A172 (cell line): ENCODE data around the gene TPCN2. TPM values are rescaled to one million over a fixed set of nuclear protein-coding genes. Genes with fewer than 3 reads are reported as not detected.

Experiments
- DNase-seq: peaks from one replicate; pipeline ENCODE4 v3.0.0-alpha.2; 2015; ENCODE audit warnings: low spot score
- total RNA-seq: library from RNA; depleted of rRNA; stranded (reverse); fragments of >200 nt; shearing (Covaris generic); gene quantifications from 2 replicates; pipeline ENCODE4 v1.2.3, GENCODE V29; 2014

The TPCN2 gene
- total RNA-seq, 1 experiment from 2014 or later = 11.9 TPM

DNA sequence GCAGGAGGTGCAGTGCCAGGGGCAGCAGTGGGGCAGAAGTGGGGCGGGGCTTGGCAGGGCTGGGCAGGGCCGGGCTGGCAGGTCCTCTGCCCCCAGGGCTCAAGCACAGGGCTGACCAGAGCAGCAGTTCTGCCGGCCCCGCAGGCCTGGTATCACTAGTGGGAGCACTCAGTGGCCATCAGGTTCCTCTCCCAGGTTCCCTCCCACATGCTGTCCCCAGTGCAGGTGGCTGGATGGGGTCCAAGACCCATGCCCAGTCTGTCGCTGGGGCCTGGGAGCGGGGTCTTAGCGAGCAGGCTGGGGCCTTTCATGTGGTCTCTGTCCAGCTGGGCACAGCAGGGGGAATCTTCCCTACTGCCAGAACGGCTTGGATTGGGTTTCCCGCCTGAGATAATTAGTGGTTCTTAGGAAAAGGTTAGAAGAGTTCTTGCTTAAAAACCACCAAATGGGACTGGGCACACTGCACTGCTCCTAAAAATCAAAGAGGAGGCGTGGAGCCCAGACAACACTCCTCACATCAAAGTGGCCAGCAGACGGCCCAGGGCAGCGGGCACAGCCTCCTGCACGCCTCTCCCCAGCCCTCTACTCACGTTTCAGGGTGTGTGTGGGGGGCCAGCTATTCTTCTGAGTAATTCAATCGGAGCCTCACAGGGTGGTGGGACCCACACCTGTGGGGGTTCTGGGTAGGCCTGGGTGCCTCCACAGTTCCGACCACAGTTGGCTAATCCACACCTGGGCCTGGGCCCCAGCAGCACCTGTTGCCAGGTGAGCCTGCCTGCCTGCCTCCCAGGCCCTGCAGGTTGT lies 45.6 kb downstream of the TPCN2 start:
- DNase-seq = no peak

DNA sequence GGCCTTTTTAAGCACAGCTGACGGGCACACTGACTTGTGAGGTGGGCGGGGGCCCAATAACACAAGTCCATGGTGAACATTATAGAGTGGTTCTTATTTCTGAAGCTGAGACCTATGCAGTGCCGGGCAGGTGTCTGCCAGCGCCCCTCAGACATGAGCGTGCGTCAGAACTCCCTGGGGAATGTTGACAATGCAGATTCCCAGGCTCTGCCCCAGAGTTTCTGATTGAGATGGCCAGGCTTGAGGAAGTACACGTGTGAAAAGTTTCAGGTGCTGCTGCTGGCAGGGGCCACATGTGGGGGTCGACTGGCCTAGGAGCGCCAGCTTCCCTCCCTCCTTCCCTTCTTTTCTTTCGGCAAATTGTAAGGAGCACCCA lies 46.2 kb downstream of the TPCN2 start:
- DNase-seq = no peak

- no peak for DNase-seq
Observed at GRCh38 chr11:69095300-69095699, 46.6 kb downstream of the TPCN2 start.

DNA sequence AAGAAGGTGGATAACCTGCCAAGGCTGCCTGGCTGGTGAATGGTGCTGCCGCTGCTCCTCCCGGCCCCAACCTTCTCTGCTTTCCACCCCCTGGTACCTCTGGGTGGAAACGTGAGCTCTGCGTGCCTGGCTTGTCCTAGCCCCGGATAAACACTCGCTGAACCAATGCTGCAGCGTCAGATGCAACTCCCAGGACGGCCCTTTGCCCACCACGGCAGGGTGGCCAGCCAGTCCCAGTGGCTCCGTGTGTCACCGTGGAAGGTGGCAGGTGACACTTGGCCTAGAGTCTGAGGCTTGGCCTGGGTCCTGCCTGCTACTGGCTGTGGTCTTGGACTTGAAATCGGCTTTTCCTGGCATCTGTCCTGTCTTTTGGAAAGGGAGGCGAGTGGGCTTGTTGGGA lies 47.7 kb downstream of the TPCN2 start:
- no peak for DNase-seq

GRCh38 chr11:69097263-69097662 lies 48.5 kb downstream of the TPCN2 start:
- no peak for DNase-seq

DNA sequence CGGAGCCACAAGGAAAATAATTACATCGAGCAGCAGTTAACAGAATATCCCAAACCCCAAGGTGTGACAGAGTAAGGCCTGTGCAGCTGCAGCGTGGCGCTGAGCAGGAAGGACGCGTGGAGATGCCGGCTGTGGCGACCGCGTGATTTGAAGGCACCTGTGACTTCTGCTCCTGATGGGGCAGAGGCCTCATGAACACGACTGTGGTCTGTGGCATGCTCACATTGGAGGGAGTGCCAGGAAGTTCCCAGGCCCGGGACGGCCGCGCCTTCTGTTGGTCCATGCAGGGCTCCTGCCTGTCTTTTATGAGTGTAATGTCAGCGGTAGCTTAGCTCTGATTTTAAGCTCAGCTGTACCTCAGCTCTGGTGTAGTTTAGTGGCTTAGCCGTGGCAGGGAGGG lies 50.4 kb downstream of the TPCN2 start:
- DNase-seq = no peak

DNA sequence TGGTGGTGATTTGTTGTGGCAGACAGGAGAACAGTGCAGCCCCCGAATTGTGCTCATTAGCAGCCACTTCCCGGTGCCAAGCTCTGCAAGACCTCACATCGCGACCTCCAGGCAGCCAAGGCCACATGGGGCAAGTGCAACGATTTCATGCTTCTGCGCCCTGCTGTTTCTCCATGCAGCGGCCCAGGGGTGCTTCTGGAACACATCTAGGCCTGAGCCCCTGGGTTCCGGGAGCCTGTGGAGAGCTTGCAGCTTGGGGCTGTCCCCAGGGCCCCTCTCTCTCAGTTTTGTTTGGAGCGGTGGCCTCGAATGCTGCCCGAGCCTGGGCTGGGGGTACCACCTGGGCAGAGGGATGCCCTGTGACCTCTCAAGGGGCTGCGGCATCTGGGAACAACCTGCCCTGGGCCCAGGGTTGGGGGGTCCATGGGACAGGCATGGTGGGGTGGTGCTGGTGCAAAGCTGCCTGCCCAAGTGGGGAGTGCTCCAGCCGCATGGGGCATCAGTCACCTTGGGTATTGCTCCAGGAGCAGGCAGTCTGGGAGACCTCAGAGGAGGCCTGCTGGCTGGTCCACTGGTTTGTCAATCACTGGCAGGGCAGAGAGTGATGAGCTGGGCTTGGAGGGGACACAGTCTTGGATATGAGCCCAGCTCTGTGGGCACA lies 51.9 kb downstream of the TPCN2 start:
- DNase-seq = no peak

GRCh38 chr11:69101115-69101791 lies 52.5 kb downstream of the TPCN2 start:
- DNase-seq = peak; percentile 88

GRCh38 chr11:69101792-69102695 lies 53.3 kb downstream of the TPCN2 start:
- no peak for DNase-seq

DNA sequence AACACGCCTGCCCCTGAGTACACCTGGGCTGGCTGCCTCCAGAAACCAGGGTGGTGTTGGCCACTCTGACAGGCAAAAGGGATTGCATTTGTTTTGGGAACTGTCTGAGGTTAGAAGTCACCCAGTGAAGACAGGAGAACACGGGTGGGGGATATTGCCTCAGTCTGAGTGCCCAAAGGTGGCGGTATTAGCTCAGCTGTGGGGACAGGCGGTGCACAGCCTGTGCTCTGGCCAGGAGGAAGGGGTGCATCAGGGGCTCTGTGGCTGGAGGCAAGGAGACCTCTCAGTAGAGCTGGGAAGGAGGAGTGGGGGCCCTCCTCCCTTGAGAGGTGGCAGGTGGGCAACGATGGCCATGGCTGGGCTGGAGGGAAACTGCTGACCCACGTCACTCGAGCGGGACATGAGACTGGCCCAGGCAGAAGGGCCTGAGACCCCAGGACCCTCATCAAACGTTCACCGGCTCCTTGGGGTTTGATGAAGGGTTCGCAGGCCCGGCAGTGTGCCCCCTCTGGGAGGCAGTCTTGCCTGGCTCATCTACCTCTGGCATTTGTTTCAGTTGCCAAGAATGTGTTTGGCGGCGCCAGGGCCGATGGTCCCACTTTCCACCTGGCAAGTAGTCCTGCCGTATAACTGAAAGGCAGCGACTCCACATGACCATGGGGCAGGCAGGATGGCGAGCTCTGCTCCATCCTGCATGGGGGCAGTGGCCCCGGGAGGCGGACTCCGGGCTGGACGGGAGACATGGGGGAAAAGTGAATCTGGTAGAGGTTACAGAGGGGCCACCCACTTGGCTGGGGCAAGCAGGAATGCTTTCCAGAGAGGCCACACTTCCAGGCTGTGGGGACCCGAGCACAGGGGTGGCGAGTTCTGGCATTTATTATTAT lies 54.2 kb downstream of the TPCN2 start:
- no peak for DNase-seq

- no peak for DNase-seq
Observed at GRCh38 chr11:69104212-69104855, 55.6 kb downstream of the TPCN2 start.

DNA sequence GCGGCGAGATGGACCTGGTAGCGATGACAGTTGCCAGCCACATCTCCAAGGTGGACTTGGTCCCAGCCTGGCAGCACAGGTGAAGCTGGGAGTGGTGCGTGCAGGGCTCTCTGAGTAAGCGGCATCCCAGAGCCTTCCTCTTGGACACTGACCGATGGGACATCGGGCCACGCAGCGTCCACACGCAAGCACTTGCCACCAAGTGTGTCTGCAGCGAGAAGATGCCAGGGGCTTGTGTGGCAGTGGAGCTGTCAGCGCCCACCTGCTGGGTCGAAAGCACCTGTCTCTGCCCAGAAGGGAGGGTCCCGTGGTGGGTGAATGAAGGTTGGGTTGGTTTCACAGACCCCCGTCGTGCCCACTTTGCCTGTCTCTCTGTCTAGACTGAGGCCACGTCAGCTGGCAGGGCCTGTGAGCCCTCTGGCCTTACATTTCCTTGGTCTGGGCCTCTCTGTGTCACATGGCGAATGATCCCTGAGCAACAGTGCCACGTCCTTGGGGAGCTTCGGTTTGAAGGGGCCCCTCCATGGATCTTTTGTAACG lies 56.2 kb downstream of the TPCN2 start:
- no peak for DNase-seq

GRCh38 chr11:69105461-69106030 lies 56.8 kb downstream of the TPCN2 start:
- DNase-seq = no peak

DNA sequence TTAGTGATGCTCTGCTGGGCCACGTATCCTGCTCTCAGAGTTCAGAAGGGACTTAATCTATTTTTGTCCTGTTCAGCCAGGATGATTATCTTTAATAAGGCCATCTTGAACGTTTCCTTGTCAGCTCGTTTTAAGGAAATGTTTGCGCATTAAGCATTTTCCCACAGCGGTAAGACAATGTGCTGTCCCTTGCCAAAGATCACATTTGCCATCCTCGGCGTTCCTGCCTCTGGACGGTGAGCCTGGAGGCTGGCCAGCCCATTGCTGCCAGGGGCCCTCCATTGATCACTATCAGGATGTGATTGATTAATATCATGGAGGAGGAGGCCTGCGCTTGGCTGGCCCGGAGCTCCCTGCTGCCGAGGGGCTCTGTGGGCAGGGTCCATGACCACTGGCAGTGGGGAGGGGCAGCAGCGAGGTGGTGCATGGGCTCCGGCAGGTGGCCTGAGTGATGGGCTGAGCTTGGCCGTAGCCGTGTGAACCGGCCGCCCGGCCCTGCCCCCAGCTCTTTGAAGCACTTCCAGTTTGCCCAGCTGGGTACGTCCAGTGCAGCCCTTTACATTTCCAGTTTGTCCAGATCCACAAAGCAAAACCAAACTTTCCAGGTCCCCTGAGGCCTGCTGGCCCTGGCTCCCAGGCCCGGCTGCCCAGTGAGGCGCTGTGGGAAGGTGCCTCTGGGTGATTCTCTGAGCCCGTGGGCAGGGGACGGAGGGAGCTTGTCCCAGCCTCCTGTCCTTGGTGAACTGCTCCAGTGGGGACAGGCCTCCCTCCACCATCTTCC lies 57.5 kb downstream of the TPCN2 start:
- DNase-seq = no peak

DNA sequence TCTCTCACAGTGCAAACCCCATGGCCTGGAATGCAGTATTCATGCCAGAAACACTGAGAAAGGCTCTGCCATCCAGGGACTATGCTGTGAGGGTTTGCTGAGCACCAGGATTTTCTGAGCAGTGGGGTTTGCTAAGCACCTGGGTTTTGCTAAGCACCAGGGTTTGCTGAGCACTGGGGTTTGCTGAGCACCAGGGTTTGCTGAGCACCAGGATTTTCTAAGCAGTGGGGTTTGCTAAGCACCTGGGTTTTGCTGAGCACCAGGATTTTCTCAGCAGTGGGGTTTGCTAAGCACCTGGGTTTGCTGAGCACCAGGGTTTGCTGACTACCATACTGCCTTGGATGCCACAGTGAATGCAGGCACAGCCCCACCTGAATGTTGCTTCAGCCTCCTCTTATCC lies 58.7 kb downstream of the TPCN2 start:
- DNase-seq = no peak

DNA sequence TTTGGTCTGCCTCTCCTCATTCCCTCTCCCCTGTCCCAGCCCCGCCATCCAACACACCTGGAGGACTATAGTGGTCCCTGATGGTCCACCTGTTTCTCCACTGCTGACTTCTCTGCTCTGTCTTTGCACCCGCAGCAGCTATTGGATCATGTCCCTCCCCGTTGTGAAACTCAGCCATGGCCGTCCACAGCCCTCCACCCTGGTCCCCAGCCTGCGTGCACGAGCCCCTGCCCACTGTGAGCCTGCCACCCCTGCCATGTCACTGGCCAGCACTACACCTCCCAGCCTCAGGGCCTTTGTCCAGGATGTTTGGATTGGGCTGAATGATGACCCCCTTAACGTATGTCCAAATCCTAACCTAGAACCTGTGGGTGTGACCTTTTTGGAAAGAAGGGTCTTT lies 59.3 kb downstream of the TPCN2 start:
- no peak for DNase-seq

GRCh38 chr11:69108559-69108958 lies 59.8 kb downstream of the TPCN2 start:
- DNase-seq = no peak

GRCh38 chr11:69109101-69109500 lies 60.4 kb downstream of the TPCN2 start:
- no peak for DNase-seq

DNA sequence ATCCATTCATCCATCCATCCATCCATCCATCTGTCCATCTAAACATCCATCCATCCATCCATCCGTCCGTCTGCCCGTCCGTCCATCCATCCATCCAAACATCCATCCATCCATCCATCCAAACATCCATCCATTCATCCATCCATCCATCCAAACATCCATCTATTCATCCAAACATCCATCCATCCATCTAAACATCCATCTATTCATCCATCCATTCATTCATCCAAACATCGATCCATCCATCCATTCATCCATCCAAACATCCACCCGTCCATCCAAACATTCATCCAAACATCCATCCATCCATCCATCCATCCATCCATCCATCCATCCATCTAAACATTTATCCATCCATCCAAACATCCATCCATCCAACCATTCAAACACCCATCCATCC lies 61.7 kb downstream of the TPCN2 start:
- DNase-seq = no peak
